Measurements from ENCODE around the gene GCC2. TPM values are rescaled to one million over a fixed set of nuclear protein-coding genes. Genes with fewer than 3 reads are reported as not detected.
"Not testable (repeated sequence)": the region's sequence is repeated elsewhere in the genome, so short reads cannot be mapped to it uniquely, and the experiment has no call there.

GCC2 gene
- total and polyA plus RNA-seq, 9 of the 15 experiments (the other 6 are each of a cell fraction or from before 2014, with no cell fraction given): 11.4 to 35.7 (median 19.9) TPM

- CTCF ChIA-PET (ENCODE audit: low intra/inter-chr PET ratio); FAIRE-seq; H3K9ac ChIP-seq (ENCODE audit: insufficient read depth in 1 of 2, low read depth in 2 of 2, low read length in 2 of 2); H2AFZ ChIP-seq (ENCODE audit: low read depth, low read length); ATAC-seq; DNase-seq (ENCODE audit: extremely low read depth in 1 of 4, low spot score in 3 of 4); POLR2A ChIA-PET; in situ Hi-C loops (cut with MboI); H3K9me1 ChIP-seq (ENCODE audit: control insufficient read depth, insufficient read depth, low read length); BruUV-seq (replicated peaks); H3K4me2 ChIP-seq (ENCODE audit: insufficient read depth, low read length); H3K9me3 ChIP-seq (replicated peaks; ENCODE audit: control insufficient read depth, insufficient read depth, low read depth, low read length); H3K27ac ChIP-seq (ENCODE audit: extremely low read depth, low read depth, low read length); H3K4me1 ChIP-seq (replicated peaks in 1 of 2; ENCODE audit: control insufficient read depth in 2 of 2, insufficient read depth in 2 of 2, low read length in 2 of 2); H4K20me1 ChIP-seq (replicated peaks; ENCODE audit: control insufficient read depth, insufficient read depth, low read length); intact Hi-C loops (cut with micrococcal nuclease); H3K27me3 ChIP-seq (ENCODE audit: control insufficient read depth in 2 of 2, insufficient read depth in 2 of 2, low read length in 2 of 2); H3K4me3 ChIP-seq: not testable (repeated sequence)
- 100% methylated on average over 2 of the region's 4 CpGs for WGBS (ENCODE audit: insufficient coverage, low coverage, missing lambda C conversion rate)
- peaks cover 31% of the 10 kb centered on the region for H3K79me2 ChIP-seq (ENCODE audit: control insufficient read depth, insufficient read depth, low read length)
- peaks cover 58% of the 10 kb centered on the region; the same call in 2 of the 3 replicates for H3K36me3 ChIP-seq (ENCODE audit: control insufficient read depth, insufficient read depth, low read length)
- peak; percentile 54; the same call in 1 of the 2 replicates for TF ChIP-seq ZNF121 (CRISPR knock-in tag; conservative IDR thresholded peaks at IDR 0.05)
Measured at GRCh38 chr2:108453530-108453929, 4.5 kb downstream of the GCC2 start.

- CTCF ChIA-PET (ENCODE audit: low intra/inter-chr PET ratio): no interaction called here
- BruUV-seq (replicated peaks): no TSS peak
- DNase-seq (ENCODE audit: extremely low read depth in 1 of 4, low spot score in 3 of 4) (no peak), FAIRE-seq (peak; percentile 48), ATAC-seq (no peak)
- in situ Hi-C loops (cut with MboI): no loop called here
- Histone ChIP-seq H3K9ac (ENCODE audit: insufficient read depth in 1 of 2, low read depth in 2 of 2, low read length in 2 of 2) (no peak overlapping the region), H3K4me2 (ENCODE audit: insufficient read depth, low read length) (no peak overlapping the region), H3K4me3 (no peak overlapping the region), H3K79me2 (ENCODE audit: control insufficient read depth, insufficient read depth, low read length) (peaks cover 23% of the 10 kb centered on the region), H2AFZ (ENCODE audit: low read depth, low read length) (no peak overlapping the region), H3K27me3 (ENCODE audit: control insufficient read depth in 2 of 2, insufficient read depth in 2 of 2, low read length in 2 of 2) (no peaks in the 10 kb centered on the region), H3K4me1 (replicated peaks in 1 of 2; ENCODE audit: control insufficient read depth in 2 of 2, insufficient read depth in 2 of 2, low read length in 2 of 2) (peaks cover 0 to 5% of the 10 kb centered on the region in 2 experiments; a peak in 1 of 5 replicates), H4K20me1 (replicated peaks; ENCODE audit: control insufficient read depth, insufficient read depth, low read length) (0 out of 2 replicates have a peak, but pooled peaks cover 3% of the 10 kb centered on the region), H3K9me3 (replicated peaks; ENCODE audit: control insufficient read depth, insufficient read depth, low read depth, low read length) (peaks cover 9% of the 10 kb centered on the region; the same call in 1 of the 2 replicates), H3K9me1 (ENCODE audit: control insufficient read depth, insufficient read depth, low read length) (no peaks in the 10 kb centered on the region), H3K27ac (ENCODE audit: extremely low read depth, low read depth, low read length) (no peak overlapping the region), H3K36me3 (ENCODE audit: control insufficient read depth, insufficient read depth, low read length) (peaks cover 67% of the 10 kb centered on the region; the same call in 2 of the 3 replicates)
- POLR2A ChIA-PET: interaction anchor here (1.4 kb wide), 1 partner anchor 9 kb away, joined by 3 read pairs; no protein-coding TSS in a partner anchor
- intact Hi-C loops (cut with micrococcal nuclease): no loop called here
- 90% methylated on average over 2 of the region's 2 CpGs for WGBS (ENCODE audit: insufficient coverage, low coverage, missing lambda C conversion rate)
- no peak for TF ChIP-seq ZNF449 (CRISPR knock-in tag; IDR thresholded peaks at IDR 0.05)
Measured at GRCh38 chr2:108454440-108454839, 5.4 kb downstream of the GCC2 start.
